ENCODE results near the gene TLL1. TPM values are rescaled to one million over a fixed set of nuclear protein-coding genes. Genes with fewer than 3 reads are reported as not detected.

TLL1 gene
- polyA plus RNA-seq, 1 donor, result 1.3 TPM

DNA sequence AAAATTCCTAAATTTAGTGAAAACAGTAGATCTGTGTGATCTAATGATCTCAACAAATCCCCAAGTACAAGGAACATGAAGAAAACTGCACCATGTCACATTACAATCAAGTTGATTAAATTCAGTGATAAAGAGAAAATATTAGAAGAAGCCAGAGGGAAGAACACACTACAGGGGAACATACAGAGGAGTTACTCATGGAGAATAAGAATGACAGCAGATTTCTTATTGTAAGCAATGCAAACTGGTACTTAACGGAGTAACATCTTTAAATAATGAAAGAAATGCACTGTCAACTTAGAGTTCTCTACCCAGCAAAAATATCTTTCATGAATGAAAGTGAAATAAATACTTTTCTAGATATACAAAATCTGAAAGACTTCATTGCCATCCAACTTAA, 21.1 kb downstream of the TLL1 start:
- DNase-seq (ENCODE audit: low read depth), result no peak

DNA sequence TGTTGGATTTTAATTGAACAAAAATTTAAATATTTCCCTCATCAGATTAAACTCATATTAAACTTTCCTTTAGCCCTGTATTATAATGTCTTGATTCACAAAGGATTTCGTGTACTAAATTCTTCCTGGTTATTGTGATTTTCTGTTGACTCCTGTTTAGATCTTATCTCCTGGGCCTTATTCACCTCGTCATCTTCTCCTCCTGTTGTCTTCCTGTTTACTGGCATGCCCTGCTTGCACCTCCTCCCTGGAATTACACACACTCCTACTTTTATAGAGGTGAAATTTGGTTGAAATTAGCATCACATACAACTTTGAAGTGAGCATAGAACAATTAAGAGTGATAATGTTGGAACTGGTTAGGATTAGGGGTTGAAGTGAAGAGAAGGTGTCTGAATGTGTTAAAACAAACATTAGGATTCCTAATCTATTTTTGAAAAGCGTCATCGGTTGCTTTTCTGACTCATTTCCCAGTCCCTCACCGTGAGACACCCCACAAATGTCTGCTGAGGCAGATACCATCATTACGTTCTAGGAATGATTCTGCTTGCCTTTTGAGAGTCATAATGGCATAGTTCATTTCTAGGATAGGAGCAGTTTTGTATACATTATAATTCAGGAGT, 32.5 kb downstream of the TLL1 start:
- DNase-seq (ENCODE audit: low read depth), result no peak

DNA sequence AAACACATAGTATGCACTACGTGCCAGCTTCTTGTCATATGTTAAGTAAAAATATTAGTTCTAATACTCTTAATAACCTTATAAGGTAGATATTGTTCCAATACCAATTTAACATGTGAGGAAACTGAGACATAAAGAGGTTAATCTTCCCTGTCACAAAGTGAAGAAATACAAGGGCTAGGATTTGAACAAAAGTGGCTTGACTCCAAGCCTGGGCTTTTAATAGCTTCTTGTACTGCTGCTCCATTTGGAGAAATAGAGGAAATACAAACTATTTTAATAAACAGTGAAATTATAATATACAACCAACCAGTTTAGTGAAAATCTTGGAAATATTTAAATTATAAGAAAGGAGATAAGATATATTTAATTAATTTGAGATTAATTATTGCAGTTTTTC, 33.2 kb downstream of the TLL1 start:
- no peak for DNase-seq (ENCODE audit: low read depth)

DNA sequence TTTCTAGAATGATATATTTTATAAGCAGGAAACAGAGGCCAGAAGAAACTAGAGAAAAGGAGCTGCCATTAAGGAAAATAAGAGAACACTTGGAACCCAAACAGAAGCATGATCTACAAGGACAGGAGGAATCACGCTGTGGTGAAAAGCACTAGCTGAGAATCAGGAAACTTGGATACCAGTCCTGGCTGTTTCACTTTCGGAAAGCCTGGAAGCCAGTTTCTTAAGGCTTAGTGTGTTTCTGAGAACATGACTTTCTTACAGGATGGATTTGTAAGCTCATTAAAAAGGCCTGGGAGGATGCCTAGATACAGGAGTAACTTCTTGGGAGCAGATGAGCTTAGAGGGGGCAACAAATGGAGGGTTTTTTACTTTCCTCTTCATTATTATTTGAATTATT, 36.9 kb downstream of the TLL1 start:
- no peak for DNase-seq (ENCODE audit: low read depth)

DNA sequence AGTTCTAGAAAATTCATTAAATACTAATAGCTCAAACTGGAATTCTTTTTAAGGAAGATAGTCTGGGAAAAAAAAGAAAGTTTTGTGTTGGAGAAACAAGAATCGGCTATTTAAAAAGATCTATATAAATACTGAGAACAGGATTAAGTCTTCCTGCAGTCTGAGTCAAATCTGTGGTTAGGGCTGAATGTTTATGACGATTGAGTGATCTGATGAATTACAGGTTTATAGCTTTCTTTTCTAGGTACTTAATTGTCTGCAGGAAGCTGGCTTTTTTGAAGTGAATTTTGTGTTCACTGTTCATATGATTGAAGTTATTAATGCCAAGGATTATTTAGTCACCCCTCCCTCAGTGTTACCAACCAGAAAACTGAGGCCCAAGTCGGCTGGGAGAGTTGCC, 42.2 kb downstream of the TLL1 start:
- DNase-seq (ENCODE audit: low read depth), result no peak

DNA sequence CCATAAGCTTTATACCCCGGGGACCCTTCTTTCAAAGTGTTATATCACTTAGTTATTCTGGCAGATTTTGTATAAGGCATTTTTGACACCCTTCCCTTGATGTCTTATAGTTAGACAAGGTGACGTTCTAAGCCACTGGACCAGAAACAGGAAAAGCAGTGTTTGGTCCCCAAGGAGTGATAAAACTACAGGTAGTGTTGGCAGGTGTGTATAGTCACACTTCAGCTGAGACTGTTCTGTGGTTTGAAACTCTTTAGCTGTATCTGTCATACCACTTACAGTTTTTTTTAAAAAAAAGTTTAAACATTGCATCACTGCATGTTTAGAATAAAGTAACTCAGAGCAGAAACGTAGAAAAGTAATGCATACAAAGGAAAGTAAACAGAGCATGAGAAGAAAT, 48.5 kb downstream of the TLL1 start:
- DNase-seq (ENCODE audit: low read depth), result no peak

DNA sequence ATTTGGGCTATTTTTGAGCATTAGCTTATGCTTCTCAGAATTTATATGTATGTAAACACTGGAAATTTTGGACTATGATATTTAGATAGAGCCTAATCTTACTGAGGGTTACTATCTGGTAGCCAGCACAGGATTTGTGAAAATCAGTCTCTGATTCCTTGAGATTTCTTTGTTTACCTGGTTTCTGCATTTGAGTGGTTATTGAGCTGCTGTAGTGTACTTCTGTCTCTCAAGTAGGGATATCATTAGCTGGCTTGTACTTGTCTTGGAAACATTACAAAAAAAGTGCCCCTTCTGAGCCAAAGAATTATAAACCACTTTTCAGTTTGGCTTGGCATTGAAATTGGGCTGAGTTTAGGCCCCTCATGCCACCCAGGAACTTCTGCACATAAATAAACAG, 49.7 kb downstream of the TLL1 start:
- no peak for DNase-seq (ENCODE audit: low read depth)

DNA sequence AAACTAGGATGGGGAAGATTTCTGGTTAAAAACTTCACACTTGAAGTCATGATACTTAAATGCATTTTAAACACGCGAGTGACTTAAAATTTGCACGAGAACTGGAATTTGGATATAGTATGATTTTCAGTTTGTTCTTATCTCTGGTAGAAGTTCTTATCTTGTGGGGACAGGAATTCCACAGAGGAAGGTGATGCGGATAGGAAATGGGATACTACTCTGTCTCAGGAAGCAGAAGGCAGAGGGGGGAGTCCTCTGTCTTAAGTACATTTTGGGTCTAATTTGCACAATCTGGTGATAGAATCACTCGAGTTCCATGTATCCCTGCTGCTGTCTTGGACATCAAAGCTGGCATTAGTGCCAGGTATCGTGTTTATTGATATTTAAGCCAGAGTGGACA, 53.3 kb downstream of the TLL1 start:
- DNase-seq (ENCODE audit: low read depth), result no peak

DNA sequence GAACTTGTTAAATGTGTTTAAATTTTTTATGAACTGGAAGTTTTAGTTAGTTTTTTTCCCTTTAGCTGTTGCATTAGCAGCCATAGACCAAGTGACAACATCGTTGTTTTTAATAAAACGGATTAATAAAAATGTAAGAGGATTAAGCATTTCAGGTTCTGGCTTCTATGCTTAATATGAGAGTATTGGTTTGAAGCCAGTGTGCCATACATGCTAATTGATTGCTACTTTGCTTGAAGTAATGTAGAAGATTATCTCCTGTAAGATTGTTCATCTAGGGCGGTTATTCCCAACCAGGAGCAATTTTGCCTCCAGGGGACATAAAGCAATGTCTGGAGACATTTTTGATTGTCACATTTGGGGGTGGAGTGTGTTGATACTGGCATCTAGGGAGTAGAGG, 54.3 kb downstream of the TLL1 start:
- DNase-seq (ENCODE audit: low read depth), result no peak

DNA sequence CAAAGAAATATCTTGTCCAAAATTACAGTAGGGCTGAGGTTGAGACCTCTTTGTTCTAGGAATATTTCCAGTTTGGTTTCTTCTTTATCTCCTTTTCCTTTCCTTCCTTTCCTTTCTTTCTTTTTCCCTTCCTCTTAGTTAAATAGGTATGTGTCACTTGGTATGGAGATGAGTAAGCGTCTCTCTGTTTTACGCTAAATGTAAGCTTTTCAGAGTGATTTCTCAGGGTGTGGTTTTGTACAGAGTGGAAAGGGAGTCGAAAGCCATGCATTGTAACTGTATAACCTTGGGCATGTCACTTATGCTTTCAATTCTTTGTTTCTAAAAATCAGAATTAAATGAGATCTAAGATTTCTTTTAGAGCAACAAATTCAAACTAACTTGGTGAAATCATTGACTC, 54.8 kb downstream of the TLL1 start:
- DNase-seq (ENCODE audit: low read depth), result no peak

DNA sequence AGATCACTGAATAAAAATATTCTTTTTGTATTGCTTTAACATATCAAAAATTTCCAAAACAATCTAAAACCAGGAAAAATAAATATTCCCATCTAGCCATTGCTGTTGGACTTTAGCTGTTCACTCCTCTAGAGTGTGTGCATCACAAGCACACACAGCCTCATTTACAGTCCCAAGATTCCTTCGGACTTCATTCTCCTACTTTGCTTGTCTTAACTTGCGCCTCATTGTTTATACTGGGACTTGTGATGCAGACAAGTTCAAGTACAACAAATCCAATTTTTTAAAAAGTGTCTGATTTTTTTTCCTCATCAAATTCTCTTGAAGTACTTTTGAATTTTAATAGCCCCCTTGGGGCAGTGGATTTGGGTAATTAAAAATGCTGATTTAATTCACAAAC, 55.6 kb downstream of the TLL1 start:
- DNase-seq (ENCODE audit: low read depth), result no peak

DNA sequence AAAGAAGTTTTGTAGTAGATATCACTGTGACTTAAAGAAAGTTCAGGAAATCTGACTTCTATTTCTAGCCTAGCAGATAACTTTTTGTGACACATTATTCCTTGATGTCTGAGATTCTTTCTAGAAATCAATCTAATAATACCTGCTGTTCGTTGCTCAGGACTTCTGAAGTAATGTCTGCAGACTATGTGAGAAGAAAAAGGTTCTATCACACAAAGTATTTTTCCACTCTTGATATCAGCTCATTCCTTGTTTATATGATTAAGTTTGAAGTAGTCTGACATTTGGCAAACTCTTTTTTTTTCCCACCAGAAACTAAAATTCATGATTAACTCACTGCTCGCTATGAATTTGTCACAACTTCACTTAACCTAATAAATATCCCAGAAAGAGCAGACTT, 56.6 kb downstream of the TLL1 start:
- no peak for DNase-seq (ENCODE audit: low read depth)

DNA sequence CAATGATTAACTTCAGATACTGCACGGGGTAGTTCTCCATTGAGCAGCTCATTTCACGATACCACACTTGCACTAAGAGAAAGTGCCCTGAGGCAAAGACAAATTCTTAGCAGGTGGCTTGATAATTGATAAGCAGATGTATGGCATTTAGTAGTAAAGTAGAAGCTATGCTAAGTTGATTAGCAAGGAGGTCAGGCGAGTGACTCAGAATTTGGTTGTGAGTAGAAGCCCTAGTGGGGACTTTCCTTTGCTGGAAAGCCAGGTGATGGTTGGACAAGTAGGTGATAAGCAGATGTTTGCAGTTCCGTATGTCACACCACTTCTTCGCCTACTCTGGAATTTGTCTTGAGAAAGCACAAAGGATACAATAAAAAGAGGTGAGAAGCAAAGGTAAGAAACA, 58.7 kb downstream of the TLL1 start:
- DNase-seq (ENCODE audit: low read depth), result no peak

DNA sequence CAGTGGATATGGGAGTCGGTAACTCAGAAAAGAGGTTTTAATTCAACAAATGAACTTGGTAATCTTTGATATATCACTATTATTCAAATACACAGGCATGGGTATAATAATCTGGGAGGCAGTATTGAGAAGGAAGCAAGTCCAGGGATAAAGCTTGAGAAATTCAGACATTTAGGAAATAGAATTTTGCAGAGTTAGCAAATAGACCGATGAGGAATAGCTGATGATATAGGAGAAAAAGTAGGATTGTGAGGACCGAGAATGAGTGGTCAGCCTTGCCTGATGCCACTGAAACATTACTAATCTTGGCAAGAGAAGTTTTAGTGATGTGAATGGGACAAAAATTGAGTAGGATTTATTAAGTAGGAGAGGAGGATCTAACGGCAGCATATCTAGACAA, 71.9 kb downstream of the TLL1 start:
- no peak for DNase-seq (ENCODE audit: low read depth)

DNA sequence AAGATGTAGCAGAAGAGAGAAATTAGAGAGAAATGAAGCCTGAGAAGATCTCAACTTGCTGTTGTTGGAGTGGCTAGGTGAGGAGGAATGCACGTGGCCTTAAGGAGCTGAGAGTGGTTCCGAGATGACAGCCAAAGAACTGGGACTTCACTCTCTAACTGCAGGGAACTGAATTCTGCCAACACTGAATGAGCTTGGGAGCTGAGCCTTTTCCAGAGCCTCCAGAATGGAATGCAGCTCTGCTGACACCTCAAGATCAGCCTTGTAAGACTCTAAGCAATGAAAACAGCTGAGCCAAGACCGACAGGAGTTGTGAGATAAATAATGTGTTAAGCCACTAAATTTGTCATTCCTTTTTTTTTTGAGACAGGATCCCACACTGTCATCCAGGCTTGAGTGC, 73.0 kb downstream of the TLL1 start:
- DNase-seq (ENCODE audit: low read depth), result no peak

DNA sequence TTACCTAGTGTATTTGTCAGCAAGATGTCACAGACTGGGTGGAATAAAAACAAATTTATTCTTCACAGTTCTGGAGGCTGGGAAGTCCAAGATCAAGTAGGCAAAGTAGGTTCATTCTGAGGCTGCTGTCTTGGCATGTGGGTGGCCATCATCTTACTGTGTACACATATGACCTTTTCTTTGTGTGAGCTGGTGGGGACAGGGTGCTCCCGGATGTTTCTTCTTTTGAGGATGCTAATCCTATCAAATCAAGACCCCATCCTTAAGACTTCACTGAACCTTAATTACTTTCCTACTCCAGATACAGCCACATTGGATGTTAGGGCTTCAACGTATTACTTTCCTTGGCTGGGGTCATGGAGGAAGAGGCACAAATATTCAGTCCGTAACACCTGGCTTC, 74.0 kb downstream of the TLL1 start:
- no peak for DNase-seq (ENCODE audit: low read depth)

DNA sequence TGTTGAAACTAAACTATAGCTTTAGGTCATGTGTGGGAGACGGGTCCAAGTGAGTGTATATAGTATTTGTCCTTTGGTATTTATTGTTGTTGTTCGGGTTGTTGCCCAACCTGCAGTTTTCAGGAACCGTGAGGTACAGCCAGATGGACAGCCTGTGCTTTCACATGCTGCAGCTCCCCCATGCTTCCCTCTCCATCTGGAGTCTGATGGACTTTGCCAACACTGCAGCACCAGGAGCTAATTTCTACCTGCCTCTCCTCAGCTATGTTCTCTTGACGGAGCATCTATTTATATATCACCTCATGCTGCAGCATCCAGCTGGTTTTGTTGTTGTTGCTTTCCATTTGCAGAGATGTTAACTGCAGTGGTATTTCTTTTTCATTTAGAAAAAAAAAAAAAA, 80.1 kb downstream of the TLL1 start:
- no peak for DNase-seq (ENCODE audit: low read depth)

DNA sequence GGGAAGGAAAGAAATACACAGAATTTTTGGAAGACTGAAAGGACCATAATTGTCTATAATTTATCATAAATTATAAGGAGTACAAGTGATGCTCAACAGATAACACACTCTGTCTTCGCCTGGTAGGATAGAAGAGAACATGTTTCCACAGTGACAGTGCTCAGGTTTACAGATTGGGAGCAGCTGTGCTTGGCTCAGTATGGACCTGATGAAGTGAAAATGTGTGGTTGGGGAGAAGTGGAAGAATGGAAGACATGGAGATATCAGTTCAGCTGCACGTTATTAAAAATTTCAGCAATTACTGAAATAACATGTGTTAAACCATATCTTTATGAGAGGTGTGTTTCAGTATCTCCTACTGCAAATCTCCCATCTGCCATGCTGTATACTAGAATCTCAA, 90.6 kb downstream of the TLL1 start:
- peak; percentile 13 for DNase-seq (ENCODE audit: low read depth)

DNA sequence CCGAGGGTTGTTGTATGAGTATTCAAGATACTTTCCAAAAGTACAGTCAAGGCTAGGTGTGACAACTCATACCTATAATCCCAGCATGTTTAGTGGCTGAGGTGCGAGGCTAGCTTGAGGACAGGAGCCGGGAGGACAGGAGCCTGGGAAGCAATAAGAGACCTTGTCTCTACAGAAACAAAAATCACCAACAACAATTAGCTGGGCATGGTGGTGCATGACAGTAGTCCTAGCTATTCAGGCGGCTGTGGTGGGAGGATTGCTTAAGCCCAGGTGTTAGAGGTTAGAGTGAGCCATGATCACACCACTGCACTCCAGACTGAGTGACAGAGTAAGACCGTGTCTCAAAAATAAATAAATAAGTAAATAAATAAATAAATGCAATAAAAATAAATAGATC, 91.6 kb downstream of the TLL1 start:
- no peak for DNase-seq (ENCODE audit: low read depth)

DNA sequence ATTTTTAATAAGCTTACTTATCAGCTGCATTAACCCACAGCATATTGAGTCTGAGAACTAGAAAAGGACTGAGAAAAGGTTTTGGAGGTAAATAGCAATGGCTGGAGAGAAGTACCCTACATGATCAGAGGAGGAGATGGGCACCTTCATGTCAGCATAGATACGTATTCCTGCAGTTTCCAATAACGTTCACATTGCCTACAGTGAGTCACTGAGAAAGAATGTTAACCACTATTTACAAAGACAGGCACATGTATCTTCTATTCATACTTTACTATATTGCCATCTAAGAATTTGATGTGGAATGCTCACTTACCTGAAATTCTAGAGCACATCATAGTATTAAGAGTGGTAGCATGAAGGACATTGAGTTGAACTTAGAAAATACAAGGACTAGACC, 92.5 kb downstream of the TLL1 start:
- no peak for DNase-seq (ENCODE audit: low read depth)

DNA sequence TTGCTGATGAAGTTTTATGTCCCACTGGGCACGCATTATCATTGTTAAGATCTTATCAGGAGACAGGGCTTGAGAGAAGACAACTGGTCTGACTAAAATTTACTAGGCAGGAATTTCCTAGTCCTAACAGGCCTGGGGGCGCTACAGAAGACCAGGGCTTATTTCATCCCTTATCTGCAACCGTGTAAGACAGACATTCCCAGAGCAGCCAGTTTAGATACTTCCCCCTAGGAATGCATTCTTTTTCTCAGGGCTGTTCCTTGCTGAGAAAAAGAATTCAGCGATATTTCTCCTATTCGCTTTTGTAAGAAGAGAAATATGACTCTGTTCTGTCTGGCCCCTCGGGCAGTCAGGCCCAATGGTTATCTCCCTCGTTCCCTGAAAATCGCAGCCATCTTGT, 93.8 kb downstream of the TLL1 start:
- DNase-seq (ENCODE audit: low read depth), result no peak

DNA sequence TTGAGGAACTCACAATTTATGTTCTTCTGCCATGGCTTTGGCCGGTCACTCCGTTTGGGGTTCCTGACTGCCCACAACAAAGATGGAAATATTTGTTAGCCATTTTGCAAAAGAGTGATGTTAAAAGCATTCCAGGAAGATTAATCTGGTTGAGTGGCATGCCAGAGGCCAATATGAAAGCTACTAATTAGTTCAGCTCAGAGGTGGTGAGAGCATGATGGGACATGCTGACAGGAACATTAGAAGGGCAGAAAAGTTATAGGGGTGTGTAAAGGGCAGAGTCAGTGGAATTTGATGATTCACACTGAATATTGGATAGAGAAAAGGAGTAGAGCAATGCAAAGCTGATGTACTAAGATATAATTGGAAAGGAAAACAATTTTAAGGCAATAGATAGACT, 94.4 kb downstream of the TLL1 start:
- DNase-seq (ENCODE audit: low read depth), result no peak

DNA sequence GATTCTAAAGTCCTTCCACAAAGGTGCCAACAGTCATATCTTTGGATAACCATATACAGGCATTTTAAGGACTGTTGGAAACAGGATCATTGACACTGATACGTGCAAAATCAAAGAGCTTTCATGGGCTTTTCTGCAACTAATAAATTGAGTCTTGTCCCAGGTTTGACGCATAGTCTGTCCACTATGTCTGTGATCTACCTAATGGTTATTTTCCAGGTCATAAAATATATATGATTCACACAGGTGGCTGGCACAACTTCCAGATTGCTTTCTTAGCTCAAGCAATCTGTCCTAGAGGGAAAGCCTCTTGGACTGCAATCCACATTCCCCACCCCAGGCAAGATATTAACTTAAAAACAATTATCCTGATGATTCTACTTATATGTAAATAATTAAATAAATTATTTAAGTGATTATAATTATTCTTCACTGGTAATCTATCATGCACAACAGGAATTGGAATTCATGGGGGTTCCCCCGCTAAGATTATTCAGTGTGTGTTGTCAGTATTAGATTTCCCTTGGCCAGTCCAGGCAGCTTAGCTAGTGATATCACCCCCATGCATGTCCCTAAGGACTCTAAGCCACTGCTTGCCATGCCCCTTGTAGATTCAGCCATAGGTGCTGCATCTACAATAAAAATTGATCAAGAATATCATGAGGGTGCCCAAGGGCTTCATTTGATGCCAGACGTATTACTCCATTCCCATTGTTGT, 97.8 kb downstream of the TLL1 start:
- no peak for DNase-seq (ENCODE audit: low read depth)

DNA sequence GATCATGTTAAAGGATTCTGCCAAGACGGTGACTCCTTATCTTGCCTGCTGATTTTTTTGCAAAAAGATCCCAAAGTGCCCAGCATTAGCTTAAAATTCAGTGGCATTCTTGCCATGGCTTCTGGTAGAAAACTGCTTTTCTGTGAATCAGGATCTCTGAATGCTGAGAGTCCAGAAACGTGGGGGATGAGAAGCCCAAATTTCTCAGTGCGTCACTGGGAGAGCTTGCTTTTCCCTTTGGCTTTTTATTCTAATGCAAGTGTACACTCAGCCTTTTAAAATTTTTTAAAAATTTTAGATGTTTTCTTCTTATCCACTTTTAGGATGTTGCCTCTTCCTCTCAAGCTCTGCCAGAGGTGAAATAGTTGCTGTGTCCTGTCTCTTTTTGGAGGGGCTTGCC, 98.4 kb downstream of the TLL1 start:
- no peak for DNase-seq (ENCODE audit: low read depth)

All from forelimb muscle (tissue), 1 donor.